ENCODE data around the gene ZMAT5. TPM values are rescaled to one million over a fixed set of nuclear protein-coding genes. Genes with fewer than 3 reads are reported as not detected.
A peak's percentile ranks its signal among the peaks of the same experiment; 100 is the strongest.

Gene ZMAT5
- total RNA-seq, 1 donor from 2014 or later = 24.4 TPM

DNA sequence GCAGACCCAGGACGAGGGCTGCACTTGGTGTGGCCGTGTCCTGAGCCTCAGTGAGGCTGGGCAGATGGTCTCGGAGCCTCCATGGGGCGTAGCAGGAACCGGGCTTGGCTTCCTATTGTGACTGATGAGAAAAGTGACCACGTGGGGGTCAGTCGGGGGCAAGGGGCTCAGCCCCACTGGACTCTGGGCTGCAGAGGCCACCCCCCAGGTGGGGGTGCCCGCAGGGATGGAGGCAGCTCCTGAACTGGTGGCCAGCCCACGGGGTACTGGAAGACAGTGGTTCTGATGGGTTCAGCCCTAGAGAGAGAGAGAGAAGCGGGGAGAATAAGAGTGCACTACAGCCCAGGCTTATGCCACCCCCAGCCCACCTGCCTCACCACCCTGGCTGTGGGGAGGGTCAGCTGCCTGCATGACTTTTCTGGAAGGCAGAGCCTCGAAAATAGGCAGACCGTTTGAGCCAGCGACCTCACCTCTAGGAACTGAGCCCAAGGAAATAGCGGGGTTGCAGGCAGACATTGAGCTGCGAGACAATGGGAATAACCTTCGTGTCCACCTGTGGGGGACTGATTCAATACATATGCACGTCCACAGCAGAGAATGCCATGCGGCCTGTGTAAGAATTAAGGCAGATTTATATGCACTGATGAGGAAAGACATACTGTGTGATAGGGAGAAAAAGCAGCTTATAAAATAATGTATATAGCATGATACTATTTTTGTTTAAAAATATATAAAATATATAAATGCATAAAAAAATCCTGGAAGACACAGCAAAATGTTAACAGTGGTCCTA is 35.6 kb downstream of the ZMAT5 start:
- no peak overlapping the region for H3K4me2 ChIP-seq (ENCODE audit: low read length)
- no peaks in the 10 kb centered on the region for H3K27me3 ChIP-seq (ENCODE audit: insufficient read depth, low read length)
- no peaks in the 10 kb centered on the region for H3K9me3 ChIP-seq (ENCODE audit: insufficient read depth, low read depth, low read length)
- no peak overlapping the region for H2AFZ ChIP-seq (ENCODE audit: low read depth, low read length)
- H3K27ac Mint-ChIP-seq (ENCODE audit: unreplicated experiment) = no peak overlapping the region
- H3K79me2 ChIP-seq (ENCODE audit: insufficient read depth, low read length) = no peaks in the 10 kb centered on the region
- no peak overlapping the region for H3K9ac ChIP-seq (ENCODE audit: low read length)
- H3K4me1 ChIP-seq (ENCODE audit: insufficient read depth, low read length) = peaks cover 5% of the 10 kb centered on the region
- no peaks in the 10 kb centered on the region for H3K9me3 Mint-ChIP-seq (ENCODE audit: unreplicated experiment)
- no peaks in the 10 kb centered on the region for H3K36me3 ChIP-seq (ENCODE audit: insufficient read depth, low read length)
- H3K27ac ChIP-seq (ENCODE audit: low read depth, low read length) = no peak overlapping the region
- H3K36me3 Mint-ChIP-seq (ENCODE audit: low read depth, unreplicated experiment) = no peaks in the 10 kb centered on the region
- H3K27me3 Mint-ChIP-seq (ENCODE audit: low read depth, unreplicated experiment) = peaks cover 4% of the 10 kb centered on the region
- no peak overlapping the region for H3K4me3 Mint-ChIP-seq (ENCODE audit: unreplicated experiment)
- FAIRE-seq = no peak
- peaks cover 5% of the 10 kb centered on the region for H4K20me1 ChIP-seq (ENCODE audit: insufficient read depth, low read length)
- no peak overlapping the region for H3K4me3 ChIP-seq (ENCODE audit: insufficient read depth, low read depth, low read length)
- TF ChIP-seq, protein P1, sequence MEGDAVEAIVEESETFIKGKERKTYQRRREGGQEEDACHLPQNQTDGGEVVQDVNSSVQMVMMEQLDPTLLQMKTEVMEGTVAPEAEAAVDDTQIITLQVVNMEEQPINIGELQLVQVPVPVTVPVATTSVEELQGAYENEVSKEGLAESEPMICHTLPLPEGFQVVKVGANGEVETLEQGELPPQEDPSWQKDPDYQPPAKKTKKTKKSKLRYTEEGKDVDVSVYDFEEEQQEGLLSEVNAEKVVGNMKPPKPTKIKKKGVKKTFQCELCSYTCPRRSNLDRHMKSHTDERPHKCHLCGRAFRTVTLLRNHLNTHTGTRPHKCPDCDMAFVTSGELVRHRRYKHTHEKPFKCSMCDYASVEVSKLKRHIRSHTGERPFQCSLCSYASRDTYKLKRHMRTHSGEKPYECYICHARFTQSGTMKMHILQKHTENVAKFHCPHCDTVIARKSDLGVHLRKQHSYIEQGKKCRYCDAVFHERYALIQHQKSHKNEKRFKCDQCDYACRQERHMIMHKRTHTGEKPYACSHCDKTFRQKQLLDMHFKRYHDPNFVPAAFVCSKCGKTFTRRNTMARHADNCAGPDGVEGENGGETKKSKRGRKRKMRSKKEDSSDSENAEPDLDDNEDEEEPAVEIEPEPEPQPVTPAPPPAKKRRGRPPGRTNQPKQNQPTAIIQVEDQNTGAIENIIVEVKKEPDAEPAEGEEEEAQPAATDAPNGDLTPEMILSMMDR (IDR thresholded peaks at IDR 0.05; ENCODE audit: insufficient read depth, low read depth, low read length) = no peak
- no peak for TF ChIP-seq EZH2 (IDR thresholded peaks at IDR 0.05; ENCODE audit: insufficient read depth, low read length)
- DNase-seq (ENCODE audit: low read depth) = no peak
- H3K4me1 Mint-ChIP-seq (ENCODE audit: low read depth, unreplicated experiment) = no peaks in the 10 kb centered on the region

- Histone ChIP-seq H4K20me1 (ENCODE audit: insufficient read depth, low read length) (no peaks in the 10 kb centered on the region), H3K27me3 (ENCODE audit: insufficient read depth, low read length) (no peaks in the 10 kb centered on the region), H3K9ac (ENCODE audit: low read length) (no peak overlapping the region), H3K27ac (ENCODE audit: low read depth, low read length) (no peak overlapping the region), H3K9me3 (ENCODE audit: insufficient read depth, low read depth, low read length) (no peaks in the 10 kb centered on the region), H3K4me2 (ENCODE audit: low read length) (no peak overlapping the region), H3K4me3 (ENCODE audit: insufficient read depth, low read depth, low read length) (no peak overlapping the region), H3K79me2 (ENCODE audit: insufficient read depth, low read length) (no peaks in the 10 kb centered on the region), H3K36me3 (ENCODE audit: insufficient read depth, low read length) (no peaks in the 10 kb centered on the region), H3K4me1 (ENCODE audit: insufficient read depth, low read length) (peaks cover 5% of the 10 kb centered on the region), H2AFZ (ENCODE audit: low read depth, low read length) (no peak overlapping the region)
- H3K4me1 Mint-ChIP-seq (ENCODE audit: low read depth, unreplicated experiment) = no peaks in the 10 kb centered on the region
- TF ChIP-seq, protein P1 (IDR thresholded peaks at IDR 0.05; ENCODE audit: insufficient read depth, low read depth, low read length) = no peak
- no peak overlapping the region for H3K27ac Mint-ChIP-seq (ENCODE audit: unreplicated experiment)
- no peaks in the 10 kb centered on the region for H3K36me3 Mint-ChIP-seq (ENCODE audit: low read depth, unreplicated experiment)
- no peak overlapping the region for H3K4me3 Mint-ChIP-seq (ENCODE audit: unreplicated experiment)
- H3K27me3 Mint-ChIP-seq (ENCODE audit: low read depth, unreplicated experiment) = peaks cover 18% of the 10 kb centered on the region
- H3K9me3 Mint-ChIP-seq (ENCODE audit: unreplicated experiment) = no peaks in the 10 kb centered on the region
- FAIRE-seq = no peak
- no peak for DNase-seq (ENCODE audit: low read depth)
Observed at GRCh38 chr22:29729161-29729560, 37.6 kb downstream of the ZMAT5 start.

DNA sequence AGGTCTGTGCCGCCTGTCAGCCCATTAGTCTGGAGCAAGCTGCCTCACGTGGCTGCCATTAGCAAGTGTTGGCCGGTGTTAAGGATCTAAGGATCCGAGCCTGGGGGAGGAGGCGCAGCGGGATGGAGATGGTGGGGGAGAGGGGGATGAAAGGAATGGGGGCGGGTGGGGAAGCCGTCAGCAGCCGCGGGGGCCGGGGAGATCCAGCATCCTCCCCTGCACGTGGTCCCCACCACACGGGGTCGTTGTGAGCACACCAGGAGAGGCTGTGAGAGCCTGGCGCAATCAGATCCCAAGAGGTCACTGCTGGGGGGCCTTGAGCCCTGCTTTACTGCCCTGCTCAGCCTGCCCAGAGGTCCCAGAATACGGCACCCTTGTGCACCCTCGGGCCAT is 39.7 kb downstream of the ZMAT5 start:
- Histone ChIP-seq H2AFZ (ENCODE audit: low read depth, low read length) (no peak overlapping the region), H3K9ac (ENCODE audit: low read length) (no peak overlapping the region), H3K27ac (ENCODE audit: low read depth, low read length) (no peak overlapping the region), H3K9me3 (ENCODE audit: insufficient read depth, low read depth, low read length) (no peaks in the 10 kb centered on the region), H3K4me3 (ENCODE audit: insufficient read depth, low read depth, low read length) (no peak overlapping the region), H3K4me1 (ENCODE audit: insufficient read depth, low read length) (peaks cover 11% of the 10 kb centered on the region), H3K79me2 (ENCODE audit: insufficient read depth, low read length) (no peaks in the 10 kb centered on the region), H3K27me3 (ENCODE audit: insufficient read depth, low read length) (no peaks in the 10 kb centered on the region), H4K20me1 (ENCODE audit: insufficient read depth, low read length) (no peaks in the 10 kb centered on the region), H3K36me3 (ENCODE audit: insufficient read depth, low read length) (no peaks in the 10 kb centered on the region), H3K4me2 (ENCODE audit: low read length) (peak overlapping the region; percentile 67)
- Mint-ChIP-seq H3K9me3 (ENCODE audit: unreplicated experiment) (no peaks in the 10 kb centered on the region), H3K36me3 (ENCODE audit: low read depth, unreplicated experiment) (no peaks in the 10 kb centered on the region), H3K4me1 (ENCODE audit: low read depth, unreplicated experiment) (no peaks in the 10 kb centered on the region), H3K4me3 (ENCODE audit: unreplicated experiment) (no peak overlapping the region), H3K27me3 (ENCODE audit: low read depth, unreplicated experiment) (peaks cover 34% of the 10 kb centered on the region), H3K27ac (ENCODE audit: unreplicated experiment) (no peak overlapping the region)
- DNase-seq (ENCODE audit: low read depth) (peak; percentile 20), FAIRE-seq (no peak)
- no peak for TF ChIP-seq EZH2 (IDR thresholded peaks at IDR 0.05; ENCODE audit: insufficient read depth, low read length)
- TF ChIP-seq, protein P1 (IDR thresholded peaks at IDR 0.05; ENCODE audit: insufficient read depth, low read depth, low read length) = no peak

All from astrocyte (in vitro differentiated cells and primary cell).